Lower leg skin (tissue), 4 donors: Measurements from ENCODE around the gene SCRN1. TPM values are rescaled to one million over a fixed set of nuclear protein-coding genes. Genes with fewer than 3 reads are reported as not detected.

Source experiments
- DNase-seq, 2 donors: peaks; one replicate each; pipeline ENCODE4 v3.0.0-alpha.2; 2019; ENCODE audit warnings: low spot score in 2 of 2
- H3K4me3 ChIP-seq: fragments of 200-600 bp; sonication (generic); 2 replicates; pipeline ENCODE4 v1.5.1; 2017; ENCODE audit warnings: mild to moderate bottlenecking, low read depth; ENCODE audit not compliant: poor library complexity, severe bottlenecking
- POLR2A ChIP-seq, 2 donors: fragments of 450-650 bp; IDR thresholded peaks; one replicate each; pipeline ENCODE4 v1.6.1; 2016 to 2017; ENCODE audit warnings: antibody characterized with exemption in 2 of 2, mild to moderate bottlenecking in 1 of 2, moderate library complexity in 1 of 2
- WGBS, 2 donors: methylation state at CpG; one replicate each; pipeline ENCODE4 v1.1.5; 2018; 5-methylcytosine and 5-hydroxymethylcytosine counted together
- intact Hi-C: fragments of 100-400 bp; cut with DNase I; formaldehyde crosslinking; loops from one replicate; pipeline ENCODE4 v1.15.0; 2023; ENCODE audit warnings: low total_unique reads
- total RNA-seq, 4 donors: library from RNA; depleted of rRNA; stranded (reverse); fragments of >200 nt; gene quantifications; one replicate each; pipeline ENCODE4 v1.1.0, GENCODE V29; 2016
- TF ChIP-seq, protein P1 (sequence below), 3 donors: fragments of 450-650 bp; IDR thresholded peaks; one replicate each; pipeline ENCODE4 v1.5.1; 2016; ENCODE audit warnings: antibody characterized with exemption in 3 of 3, mild to moderate bottlenecking in 3 of 3, moderate library complexity in 2 of 3

The SCRN1 gene
- total RNA-seq, 4 donors from 2014 or later, result 8.5 to 17.9 (median 11.5) TPM

DNA sequence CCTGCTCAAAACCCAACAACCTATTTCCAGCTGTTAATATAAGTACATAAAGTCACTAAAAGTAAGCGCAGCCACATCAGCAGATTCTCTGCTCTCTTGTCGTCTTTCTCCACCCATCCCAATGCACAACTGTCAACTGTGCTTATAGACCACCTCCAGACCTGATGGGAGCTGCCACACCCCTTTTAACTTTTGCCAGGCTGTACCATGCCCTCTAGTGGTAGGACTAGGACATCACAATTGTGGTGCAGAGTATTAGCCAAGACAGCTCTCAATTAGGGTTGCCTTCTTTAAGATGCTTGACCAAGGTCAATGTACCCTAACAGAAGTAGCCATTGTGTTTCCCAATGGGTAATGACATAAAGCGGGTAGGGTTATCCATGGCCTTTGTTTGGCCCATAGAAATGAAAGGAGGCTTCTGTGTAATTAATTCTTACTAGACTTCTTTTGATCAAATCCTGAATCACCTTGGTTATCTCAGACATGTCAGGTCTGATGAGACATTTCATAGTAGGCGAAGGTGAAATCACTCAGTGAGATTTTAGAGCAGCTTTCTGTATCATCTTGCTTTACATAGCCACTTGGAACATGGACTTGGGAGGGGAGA lies 68.1 kb downstream of the SCRN1 start:
- no peak for TF ChIP-seq POLR2A (IDR thresholded peaks at IDR 0.05)
- TF ChIP-seq, protein P1, sequence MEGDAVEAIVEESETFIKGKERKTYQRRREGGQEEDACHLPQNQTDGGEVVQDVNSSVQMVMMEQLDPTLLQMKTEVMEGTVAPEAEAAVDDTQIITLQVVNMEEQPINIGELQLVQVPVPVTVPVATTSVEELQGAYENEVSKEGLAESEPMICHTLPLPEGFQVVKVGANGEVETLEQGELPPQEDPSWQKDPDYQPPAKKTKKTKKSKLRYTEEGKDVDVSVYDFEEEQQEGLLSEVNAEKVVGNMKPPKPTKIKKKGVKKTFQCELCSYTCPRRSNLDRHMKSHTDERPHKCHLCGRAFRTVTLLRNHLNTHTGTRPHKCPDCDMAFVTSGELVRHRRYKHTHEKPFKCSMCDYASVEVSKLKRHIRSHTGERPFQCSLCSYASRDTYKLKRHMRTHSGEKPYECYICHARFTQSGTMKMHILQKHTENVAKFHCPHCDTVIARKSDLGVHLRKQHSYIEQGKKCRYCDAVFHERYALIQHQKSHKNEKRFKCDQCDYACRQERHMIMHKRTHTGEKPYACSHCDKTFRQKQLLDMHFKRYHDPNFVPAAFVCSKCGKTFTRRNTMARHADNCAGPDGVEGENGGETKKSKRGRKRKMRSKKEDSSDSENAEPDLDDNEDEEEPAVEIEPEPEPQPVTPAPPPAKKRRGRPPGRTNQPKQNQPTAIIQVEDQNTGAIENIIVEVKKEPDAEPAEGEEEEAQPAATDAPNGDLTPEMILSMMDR (IDR thresholded peaks at IDR 0.05), result no peak
- peak in 1 of 2 donors; percentile 37 for DNase-seq
- no peak overlapping the region for H3K4me3 ChIP-seq
- intact Hi-C loops, result loop anchor here (10.0 kb wide), 1 partner anchor 157 kb away; no protein-coding TSS in a partner anchor
- WGBS, 2 donors, result 47 to 53% methylated on average over 4 of the region's 4 CpGs

DNA sequence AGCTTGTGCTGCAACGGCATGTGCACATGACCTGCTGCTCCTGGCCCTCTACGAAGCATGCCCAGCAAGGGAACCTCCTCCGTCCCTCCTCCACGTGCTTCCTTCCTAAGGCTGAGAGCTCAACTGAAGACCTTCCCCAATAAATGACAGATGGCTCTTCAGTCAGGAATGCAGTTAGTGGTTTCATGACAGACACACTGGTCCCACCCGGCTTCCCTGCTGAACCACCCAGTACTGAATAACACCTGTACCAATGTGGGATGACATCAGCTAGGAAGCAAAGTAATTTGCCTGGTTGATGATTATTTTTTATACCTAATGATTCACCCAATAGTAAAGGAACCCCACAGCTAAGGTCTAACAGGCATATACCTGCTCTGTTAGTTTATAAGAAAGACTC lies 69.1 kb downstream of the SCRN1 start:
- intact Hi-C loops, result loop anchor here (10.0 kb wide), 1 partner anchor 156 kb away; no protein-coding TSS in a partner anchor
- WGBS, 2 donors, result 79 to 89% methylated on average over 5 of the region's 5 CpGs
- H3K4me3 ChIP-seq, result no peak overlapping the region
- DNase-seq, result no peak
- TF ChIP-seq, protein P1 (IDR thresholded peaks at IDR 0.05), result no peak
- TF ChIP-seq POLR2A (IDR thresholded peaks at IDR 0.05), result no peak

DNA sequence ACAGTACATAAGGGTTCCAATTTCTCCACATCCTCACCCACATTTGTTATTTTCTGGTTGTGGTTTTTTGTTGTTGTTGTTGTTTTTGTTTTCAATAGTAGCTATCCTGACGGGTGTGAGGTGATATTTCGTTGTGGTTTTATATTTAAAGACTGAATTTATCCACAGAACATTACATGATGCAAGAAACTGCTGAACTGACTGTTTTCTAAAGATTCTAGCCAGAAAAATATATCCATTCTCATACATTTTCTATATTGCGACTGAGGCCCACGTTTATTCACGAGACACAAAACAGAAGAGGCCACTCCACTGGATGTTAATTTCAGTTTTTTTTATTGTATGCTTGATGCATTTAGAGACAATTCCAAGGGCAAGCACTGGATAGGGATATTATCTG lies 69.8 kb downstream of the SCRN1 start:
- no peak for TF ChIP-seq POLR2A (IDR thresholded peaks at IDR 0.05)
- TF ChIP-seq, protein P1 (IDR thresholded peaks at IDR 0.05), result no peak
- DNase-seq, result no peak
- no peak overlapping the region for H3K4me3 ChIP-seq
- intact Hi-C loops, result loop anchor here (10.0 kb wide), 1 partner anchor 155 kb away; no protein-coding TSS in a partner anchor
- WGBS, 2 donors, result 90 to 94% methylated on average over 5 of the region's 5 CpGs

DNA sequence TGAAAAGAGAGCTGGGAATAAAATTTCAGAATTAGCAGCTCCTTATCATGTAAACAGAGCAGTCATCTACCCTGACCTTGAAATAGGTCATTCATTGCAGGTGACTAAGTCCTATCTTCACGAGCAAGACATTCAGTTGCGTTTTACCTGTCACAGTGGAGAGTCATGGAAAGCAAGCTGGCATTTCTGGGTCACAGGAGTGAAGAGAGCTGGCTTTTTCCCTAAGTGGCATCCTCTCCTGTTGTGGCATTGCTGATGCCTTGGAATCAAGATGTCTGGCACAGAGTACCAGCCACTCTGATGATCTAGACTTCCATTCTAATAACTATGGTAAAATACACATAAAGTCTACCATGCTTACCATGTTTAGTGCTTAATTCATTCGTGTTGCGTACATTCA lies 70.8 kb downstream of the SCRN1 start:
- no peak overlapping the region for H3K4me3 ChIP-seq
- intact Hi-C loops, result no loop called here
- WGBS, 2 donors, result 85 to 93% methylated on average over 4 of the region's 4 CpGs
- DNase-seq, result no peak
- no peak for TF ChIP-seq POLR2A (IDR thresholded peaks at IDR 0.05)
- TF ChIP-seq, protein P1 (IDR thresholded peaks at IDR 0.05), result no peak

DNA sequence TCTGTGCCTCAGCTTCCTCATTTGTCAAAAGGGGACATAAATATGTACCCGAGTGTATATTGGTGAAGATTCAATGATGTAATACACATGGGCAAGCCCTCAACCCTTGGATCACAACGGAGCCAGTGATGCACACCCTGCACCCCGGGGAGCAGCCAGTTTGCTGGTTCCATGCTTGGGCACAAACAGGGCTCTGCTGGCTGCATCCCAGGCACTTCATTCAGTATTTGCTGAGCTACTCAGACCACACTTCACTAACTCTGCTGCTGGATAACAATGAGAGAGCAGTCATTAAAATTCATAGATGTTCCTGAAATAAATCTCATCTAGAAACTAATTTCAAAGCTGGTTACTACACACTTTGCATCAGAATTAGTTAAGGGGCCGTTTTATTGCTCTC lies 72.0 kb downstream of the SCRN1 start:
- H3K4me3 ChIP-seq, result no peak overlapping the region
- whole genome bisulfite sequencing, 2 donors, result 71% methylated on average over 4 of the region's 4 CpGs
- no peak for TF ChIP-seq POLR2A (IDR thresholded peaks at IDR 0.05)
- TF ChIP-seq, protein P1 (IDR thresholded peaks at IDR 0.05), result no peak
- intact Hi-C loops, result no loop called here
- DNase-seq, result no peak
